GM12878 (cell line): Measurements from ENCODE around the gene CHD1L.

Source experiments
- CTCF ChIP-seq, 3 experiments: IDR thresholded peaks in 2 of 3; conservative IDR thresholded peaks in 1 of 3; 2 replicates each; pipeline ENCODE4 v1.5.1; 2011; ENCODE audit warnings: low read depth in 3 of 3, low read length in 3 of 3, mild to moderate bottlenecking in 3 of 3, control low read depth in 2 of 3, moderate library complexity in 2 of 3, inconsistent platforms in 1 of 3, mixed read lengths in 1 of 3; ENCODE audit not compliant: control insufficient read depth in 2 of 3, insufficient read depth in 1 of 3; ENCODE audit errors: extremely low read depth in 1 of 3
- POLR2AphosphoS5 ChIP-seq: IDR thresholded peaks from 2 replicates; pipeline ENCODE4 v1.6.1; 2011; ENCODE audit warnings: mild to moderate bottlenecking, low read length, inconsistent platforms
- REST ChIP-seq: IDR thresholded peaks from 2 replicates; pipeline ENCODE4 v1.6.1; 2012; ENCODE audit warnings: mild to moderate bottlenecking, low read depth, low read length
- STAT1 ChIP-seq: fragments of 450-650 bp; conservative IDR thresholded peaks from 2 replicates; pipeline ENCODE4 v1.6.1; 2014; ENCODE audit warnings: antibody characterized with exemption, mild to moderate bottlenecking
- STAT3 ChIP-seq: IDR thresholded peaks from 2 replicates; pipeline ENCODE4 v1.6.1; 2011; ENCODE audit warnings: low read depth, low read length, improper control_type of control experiment
- TAF1 ChIP-seq: IDR thresholded peaks from 2 replicates; pipeline ENCODE4 v1.6.1; 2011; ENCODE audit warnings: mild to moderate bottlenecking, low read depth, low read length, borderline replicate concordance
- YY1 ChIP-seq: IDR thresholded peaks from 2 replicates; pipeline ENCODE4 v1.6.1; 2011; ENCODE audit warnings: low read depth, mild to moderate bottlenecking, low read length
- TF ChIP-seq, protein P1 (sequence below): IDR thresholded peaks from 2 replicates; pipeline ENCODE4 v1.6.1; 2011; ENCODE audit warnings: low read depth, mild to moderate bottlenecking, low read length, moderate library complexity, borderline replicate concordance; ENCODE audit errors: extremely low read depth

GRCh38 chr1:147217141-147217540 lies 25.3 kb upstream of the CHD1L start:
- no peak for TF ChIP-seq POLR2AphosphoS5
- TF ChIP-seq TAF1: no peak
- TF ChIP-seq CTCF (IDR thresholded peaks at IDR 0.05 in 2 of 3, conservative IDR thresholded peaks at IDR 0.05 in 1 of 3; ENCODE audit: control insufficient read depth in 2 of 3, extremely low read depth in 1 of 3, insufficient read depth in 1 of 3, low read depth in 3 of 3, low read length in 3 of 3): no peak
- no peak for TF ChIP-seq STAT1
- TF ChIP-seq, protein P1, sequence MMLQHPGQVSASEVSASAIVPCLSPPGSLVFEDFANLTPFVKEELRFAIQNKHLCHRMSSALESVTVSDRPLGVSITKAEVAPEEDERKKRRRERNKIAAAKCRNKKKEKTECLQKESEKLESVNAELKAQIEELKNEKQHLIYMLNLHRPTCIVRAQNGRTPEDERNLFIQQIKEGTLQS: no peak
- TF ChIP-seq REST: no peak
- TF ChIP-seq YY1: no peak
- TF ChIP-seq STAT3: no peak
